ENCODE results near the gene KCNIP2.

GRCh38 chr10:101776161-101776817 is 67.3 kb downstream of the KCNIP2 start:
- no peak for TF ChIP-seq CTCF (IDR thresholded peaks at IDR 0.05)
- TF ChIP-seq POLR2A (IDR thresholded peaks at IDR 0.05) = no peak
- no peak for TF ChIP-seq EP300 (IDR thresholded peaks at IDR 0.05)
